Glutamatergic neuron (in vitro differentiated cells): ENCODE data around the gene ELP4. TPM values are rescaled to one million over a fixed set of nuclear protein-coding genes. Genes with fewer than 3 reads are reported as not detected.
A peak's percentile ranks its signal among the peaks of the same experiment; 100 is the strongest.

ENCODE experiments used
- DNase-seq: peaks from one replicate; pipeline ENCODE4 v3.0.0; 2022
- H3K27ac Mint-ChIP-seq: one replicate; pipeline ENCODE4 v1.8.0; 2020; ENCODE audit warnings: mild to moderate bottlenecking, mixed read lengths, inconsistent platforms; ENCODE audit not compliant: unreplicated experiment
- H3K27me3 Mint-ChIP-seq: one replicate; pipeline ENCODE4 v1.8.0; 2020; ENCODE audit warnings: mild to moderate bottlenecking, moderate library complexity, mixed read lengths, inconsistent platforms; ENCODE audit not compliant: unreplicated experiment
- H3K36me3 Mint-ChIP-seq: one replicate; pipeline ENCODE4 v1.8.0; 2020; ENCODE audit warnings: mild to moderate bottlenecking, mixed read lengths, inconsistent platforms; ENCODE audit not compliant: unreplicated experiment
- H3K4me1 Mint-ChIP-seq: one replicate; pipeline ENCODE4 v1.8.0; 2020; ENCODE audit warnings: mild to moderate bottlenecking, low read depth, mixed read lengths, inconsistent platforms; ENCODE audit not compliant: unreplicated experiment
- H3K4me3 Mint-ChIP-seq: one replicate; pipeline ENCODE4 v1.8.0; 2020; ENCODE audit warnings: mild to moderate bottlenecking, mixed read lengths, inconsistent platforms; ENCODE audit not compliant: unreplicated experiment
- H3K9me3 Mint-ChIP-seq: one replicate; pipeline ENCODE4 v1.8.0; 2020; ENCODE audit warnings: mild to moderate bottlenecking, moderate library complexity, mixed read lengths, inconsistent platforms; ENCODE audit not compliant: unreplicated experiment
- CTCF ChIP-seq: fragments of 200-600 bp; sonication (generic); IDR thresholded peaks from one replicate; pipeline ENCODE4 v1.5.0; 2021; ENCODE audit not compliant: partially characterized antibody, unreplicated experiment
- total RNA-seq: library from RNA; stranded (reverse); fragmentation: NEBNext Ultra II Directional; extraction: Animal tissue kit (Norgen Biotek cat#: 25700); gene quantifications from one replicate; pipeline ENCODE4 v1.2.1, GENCODE V29; 2021; ENCODE audit not compliant: unreplicated experiment

Gene ELP4
- total RNA-seq, 1 donor from 2014 or later = 9.9 TPM

DNA sequence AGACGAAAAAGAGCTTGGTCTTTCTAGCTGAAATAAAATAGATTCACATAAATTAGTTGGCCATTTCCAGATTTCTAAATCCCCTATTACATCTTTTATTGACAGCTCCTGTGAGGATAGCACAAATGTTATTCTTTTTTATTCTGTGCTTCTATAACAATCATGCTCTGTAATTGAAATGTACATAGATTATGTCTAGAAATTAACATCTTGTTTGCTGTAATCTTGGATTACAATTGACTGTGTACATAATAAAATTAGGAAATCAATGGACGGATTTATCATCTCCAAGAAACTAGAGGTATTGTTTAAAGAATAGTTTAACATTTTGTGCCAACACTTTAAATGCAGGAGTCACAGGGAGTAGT, 31.4 kb upstream of the ELP4 start:
- Mint-ChIP-seq H3K4me1 (peaks cover 19% of the 10 kb centered on the region), H3K27me3 (no peaks in the 10 kb centered on the region), H3K27ac (peak overlapping the region; percentile 45), H3K4me3 (no peak overlapping the region), H3K9me3 (peaks cover 5% of the 10 kb centered on the region), H3K36me3 (no peaks in the 10 kb centered on the region)
- TF ChIP-seq CTCF = no peak
- DNase-seq = no peak

GRCh38 chr11:31479066-31479465, 30.5 kb upstream of the ELP4 start:
- no peak for TF ChIP-seq CTCF
- Mint-ChIP-seq H3K4me1 (peaks cover 19% of the 10 kb centered on the region), H3K27me3 (no peaks in the 10 kb centered on the region), H3K9me3 (peaks cover 5% of the 10 kb centered on the region), H3K36me3 (no peaks in the 10 kb centered on the region), H3K27ac (no peak overlapping the region), H3K4me3 (no peak overlapping the region)
- DNase-seq = no peak

DNA sequence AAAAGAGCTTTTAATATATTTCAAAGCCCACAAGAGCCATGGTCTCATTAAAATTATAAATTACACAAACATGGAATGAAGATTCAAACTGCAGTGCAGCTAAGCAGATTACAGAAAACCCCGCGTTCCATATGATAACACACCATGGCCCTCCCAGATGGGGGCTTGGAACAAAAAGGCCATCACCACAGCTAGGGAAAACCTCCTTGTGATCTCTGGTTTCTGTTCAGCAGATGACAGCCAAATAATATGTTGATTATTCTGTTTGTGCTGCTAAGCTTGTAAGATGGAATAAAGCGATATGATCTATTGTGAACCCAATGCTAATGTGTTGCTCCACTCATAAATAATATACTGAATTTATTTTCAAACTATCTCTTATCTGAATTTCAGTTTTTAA, 28.6 kb upstream of the ELP4 start:
- Mint-ChIP-seq H3K27ac (peak overlapping the region; percentile 94), H3K36me3 (no peaks in the 10 kb centered on the region), H3K9me3 (peaks cover 5% of the 10 kb centered on the region), H3K4me1 (peaks cover 23% of the 10 kb centered on the region), H3K27me3 (no peaks in the 10 kb centered on the region), H3K4me3 (no peak overlapping the region)
- no peak for TF ChIP-seq CTCF
- DNase-seq = peak; percentile 36

DNA sequence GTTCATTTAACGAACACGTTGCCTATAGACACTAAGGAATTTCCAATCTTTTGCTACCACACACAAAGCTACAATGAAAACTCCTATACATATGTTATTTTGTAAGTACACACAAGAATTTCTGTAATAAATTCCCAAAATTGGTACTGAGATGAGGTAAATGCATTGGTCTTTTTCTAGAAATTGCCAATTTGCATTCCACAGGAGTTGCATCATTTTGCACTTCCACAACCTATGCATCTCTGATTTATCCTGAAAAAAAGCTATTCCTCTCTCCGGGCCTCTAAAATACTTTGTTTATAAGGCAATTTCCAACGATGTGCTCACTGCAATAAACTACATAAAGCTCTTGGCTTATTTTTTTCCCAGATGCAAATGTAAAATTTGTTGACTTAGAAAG, 25.1 kb upstream of the ELP4 start:
- Mint-ChIP-seq H3K9me3 (peaks cover 5% of the 10 kb centered on the region), H3K27me3 (no peaks in the 10 kb centered on the region), H3K4me1 (peaks cover 11% of the 10 kb centered on the region), H3K36me3 (no peaks in the 10 kb centered on the region), H3K4me3 (no peak overlapping the region), H3K27ac (no peak overlapping the region)
- DNase-seq = no peak
- no peak for TF ChIP-seq CTCF

- Mint-ChIP-seq H3K27ac (no peak overlapping the region), H3K4me1 (peaks cover 4% of the 10 kb centered on the region), H3K9me3 (no peaks in the 10 kb centered on the region), H3K4me3 (no peak overlapping the region), H3K36me3 (no peaks in the 10 kb centered on the region), H3K27me3 (no peaks in the 10 kb centered on the region)
- TF ChIP-seq CTCF = peak; percentile 42
- DNase-seq = no peak
Observed at GRCh38 chr11:31487848-31488247, 21.7 kb upstream of the ELP4 start.
